Measurements from ENCODE around the gene REXO4.

- TF ChIP-seq, protein P1, sequence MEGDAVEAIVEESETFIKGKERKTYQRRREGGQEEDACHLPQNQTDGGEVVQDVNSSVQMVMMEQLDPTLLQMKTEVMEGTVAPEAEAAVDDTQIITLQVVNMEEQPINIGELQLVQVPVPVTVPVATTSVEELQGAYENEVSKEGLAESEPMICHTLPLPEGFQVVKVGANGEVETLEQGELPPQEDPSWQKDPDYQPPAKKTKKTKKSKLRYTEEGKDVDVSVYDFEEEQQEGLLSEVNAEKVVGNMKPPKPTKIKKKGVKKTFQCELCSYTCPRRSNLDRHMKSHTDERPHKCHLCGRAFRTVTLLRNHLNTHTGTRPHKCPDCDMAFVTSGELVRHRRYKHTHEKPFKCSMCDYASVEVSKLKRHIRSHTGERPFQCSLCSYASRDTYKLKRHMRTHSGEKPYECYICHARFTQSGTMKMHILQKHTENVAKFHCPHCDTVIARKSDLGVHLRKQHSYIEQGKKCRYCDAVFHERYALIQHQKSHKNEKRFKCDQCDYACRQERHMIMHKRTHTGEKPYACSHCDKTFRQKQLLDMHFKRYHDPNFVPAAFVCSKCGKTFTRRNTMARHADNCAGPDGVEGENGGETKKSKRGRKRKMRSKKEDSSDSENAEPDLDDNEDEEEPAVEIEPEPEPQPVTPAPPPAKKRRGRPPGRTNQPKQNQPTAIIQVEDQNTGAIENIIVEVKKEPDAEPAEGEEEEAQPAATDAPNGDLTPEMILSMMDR (IDR thresholded peaks at IDR 0.05; ENCODE audit: poor library complexity, severe bottlenecking): no peak
- TF ChIP-seq TAF1 (IDR thresholded peaks at IDR 0.05; ENCODE audit: low read depth) (no peak), EZH2 (IDR thresholded peaks at IDR 0.05; ENCODE audit: borderline replicate concordance, insufficient read depth, low read length, poor library complexity, severe bottlenecking) (no peak), SMC3 (conservative IDR thresholded peaks at IDR 0.05; ENCODE audit: poor library complexity) (no peak), EP300 (conservative IDR thresholded peaks at IDR 0.05; ENCODE audit: poor library complexity, severe bottlenecking) (no peak), RAD21 (conservative IDR thresholded peaks at IDR 0.05) (no peak)
- TF ChIP-seq, protein P2, sequence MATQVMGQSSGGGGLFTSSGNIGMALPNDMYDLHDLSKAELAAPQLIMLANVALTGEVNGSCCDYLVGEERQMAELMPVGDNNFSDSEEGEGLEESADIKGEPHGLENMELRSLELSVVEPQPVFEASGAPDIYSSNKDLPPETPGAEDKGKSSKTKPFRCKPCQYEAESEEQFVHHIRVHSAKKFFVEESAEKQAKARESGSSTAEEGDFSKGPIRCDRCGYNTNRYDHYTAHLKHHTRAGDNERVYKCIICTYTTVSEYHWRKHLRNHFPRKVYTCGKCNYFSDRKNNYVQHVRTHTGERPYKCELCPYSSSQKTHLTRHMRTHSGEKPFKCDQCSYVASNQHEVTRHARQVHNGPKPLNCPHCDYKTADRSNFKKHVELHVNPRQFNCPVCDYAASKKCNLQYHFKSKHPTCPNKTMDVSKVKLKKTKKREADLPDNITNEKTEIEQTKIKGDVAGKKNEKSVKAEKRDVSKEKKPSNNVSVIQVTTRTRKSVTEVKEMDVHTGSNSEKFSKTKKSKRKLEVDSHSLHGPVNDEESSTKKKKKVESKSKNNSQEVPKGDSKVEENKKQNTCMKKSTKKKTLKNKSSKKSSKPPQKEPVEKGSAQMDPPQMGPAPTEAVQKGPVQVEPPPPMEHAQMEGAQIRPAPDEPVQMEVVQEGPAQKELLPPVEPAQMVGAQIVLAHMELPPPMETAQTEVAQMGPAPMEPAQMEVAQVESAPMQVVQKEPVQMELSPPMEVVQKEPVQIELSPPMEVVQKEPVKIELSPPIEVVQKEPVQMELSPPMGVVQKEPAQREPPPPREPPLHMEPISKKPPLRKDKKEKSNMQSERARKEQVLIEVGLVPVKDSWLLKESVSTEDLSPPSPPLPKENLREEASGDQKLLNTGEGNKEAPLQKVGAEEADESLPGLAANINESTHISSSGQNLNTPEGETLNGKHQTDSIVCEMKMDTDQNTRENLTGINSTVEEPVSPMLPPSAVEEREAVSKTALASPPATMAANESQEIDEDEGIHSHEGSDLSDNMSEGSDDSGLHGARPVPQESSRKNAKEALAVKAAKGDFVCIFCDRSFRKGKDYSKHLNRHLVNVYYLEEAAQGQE (IDR thresholded peaks at IDR 0.05; ENCODE audit: borderline replicate concordance): no peak
Measured at GRCh38 chr9:133423216-133423615, 5.4 kb upstream of the REXO4 start.

All from neural cell (in vitro differentiated cells).